Thyroid gland (tissue), 4 donors: ENCODE measurements around the gene SLBP.

Experiments used
- POLR2A ChIP-seq, 2 donors: fragments of 450-650 bp; IDR thresholded peaks; one replicate each; pipeline ENCODE4 v1.6.1; 2017; ENCODE audit warnings: antibody characterized with exemption in 2 of 2, mild to moderate bottlenecking in 2 of 2, moderate library complexity in 1 of 2
- TF ChIP-seq, protein P1 (sequence below), 6 experiments: fragments of 200-600 bp in 3 of 6; fragments of 450-650 bp in 3 of 6; sonication (generic) in 3 of 6; IDR thresholded peaks; one replicate each; pipeline ENCODE4 v1.5.1; 2016 to 2019; ENCODE audit warnings: antibody characterized with exemption in 6 of 6, mild to moderate bottlenecking in 2 of 6, inconsistent platforms in 1 of 6, moderate library complexity in 1 of 6

DNA sequence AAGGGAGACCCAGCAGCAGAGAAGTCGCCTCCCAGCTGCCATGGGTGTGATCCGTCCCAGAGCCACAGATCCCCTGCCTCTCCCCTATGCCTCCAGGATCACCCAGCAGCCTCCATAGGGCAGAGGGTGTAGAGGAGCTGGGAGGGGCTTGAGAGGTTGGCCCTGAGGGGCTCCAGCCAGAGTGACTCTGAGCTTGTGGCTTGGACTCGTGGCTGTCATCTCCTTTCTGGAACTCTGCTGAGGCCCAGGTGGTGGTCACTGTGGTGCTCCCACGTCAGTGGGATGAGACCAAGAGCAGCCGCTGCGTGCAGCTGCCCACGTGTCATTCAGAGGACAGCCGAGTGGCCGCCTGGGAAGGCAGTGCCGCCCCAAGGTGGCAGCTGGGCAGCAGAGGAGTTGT is 13.4 kb upstream of the SLBP start:
- TF ChIP-seq, protein P1, sequence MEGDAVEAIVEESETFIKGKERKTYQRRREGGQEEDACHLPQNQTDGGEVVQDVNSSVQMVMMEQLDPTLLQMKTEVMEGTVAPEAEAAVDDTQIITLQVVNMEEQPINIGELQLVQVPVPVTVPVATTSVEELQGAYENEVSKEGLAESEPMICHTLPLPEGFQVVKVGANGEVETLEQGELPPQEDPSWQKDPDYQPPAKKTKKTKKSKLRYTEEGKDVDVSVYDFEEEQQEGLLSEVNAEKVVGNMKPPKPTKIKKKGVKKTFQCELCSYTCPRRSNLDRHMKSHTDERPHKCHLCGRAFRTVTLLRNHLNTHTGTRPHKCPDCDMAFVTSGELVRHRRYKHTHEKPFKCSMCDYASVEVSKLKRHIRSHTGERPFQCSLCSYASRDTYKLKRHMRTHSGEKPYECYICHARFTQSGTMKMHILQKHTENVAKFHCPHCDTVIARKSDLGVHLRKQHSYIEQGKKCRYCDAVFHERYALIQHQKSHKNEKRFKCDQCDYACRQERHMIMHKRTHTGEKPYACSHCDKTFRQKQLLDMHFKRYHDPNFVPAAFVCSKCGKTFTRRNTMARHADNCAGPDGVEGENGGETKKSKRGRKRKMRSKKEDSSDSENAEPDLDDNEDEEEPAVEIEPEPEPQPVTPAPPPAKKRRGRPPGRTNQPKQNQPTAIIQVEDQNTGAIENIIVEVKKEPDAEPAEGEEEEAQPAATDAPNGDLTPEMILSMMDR (IDR thresholded peaks at IDR 0.05) = no peak
- TF ChIP-seq POLR2A (IDR thresholded peaks at IDR 0.05) = no peak
